Mucosa of descending colon (tissue), 3 donors: Measurements from ENCODE around the gene HPCAL4. TPM values are rescaled to one million over a fixed set of nuclear protein-coding genes. Genes with fewer than 3 reads are reported as not detected.

Experiments
- ATAC-seq: fragments of 200-7000 bp; cut with Tn5 transposase; one replicate; pipeline ENCODE4 v1.9.1; 2020; ENCODE audit warnings: mild to moderate bottlenecking, moderate library complexity
- DNase-seq, 3 donors: peaks; one replicate each; pipeline ENCODE4 v3.0.0-alpha.2; 2020
- H3K36me3 ChIP-seq: fragments of 200-600 bp; one replicate; pipeline ENCODE4 v1.8.0; 2021; ENCODE audit warnings: low read depth, mild to moderate bottlenecking
- H3K4me1 ChIP-seq: fragments of 200-600 bp; one replicate; pipeline ENCODE4 v1.8.0; 2021; ENCODE audit warnings: low read depth, mild to moderate bottlenecking
- H3K4me3 ChIP-seq: fragments of 200-600 bp; one replicate; pipeline ENCODE4 v1.8.0; 2021; ENCODE audit warnings: mild to moderate bottlenecking
- H3K9me3 ChIP-seq: fragments of 200-600 bp; one replicate; pipeline ENCODE4 v1.8.0; 2021; ENCODE audit warnings: mild to moderate bottlenecking
- intact Hi-C, 2 donors: fragments of 100-400 bp; cut with DNase I in 1 of 2; cut with micrococcal nuclease in 1 of 2; formaldehyde crosslinking; loops; one replicate each; pipeline versions ENCODE4 v1.11.0 to v1.11.1; 2022; cut with DNase I, micrococcal nuclease
- total RNA-seq, 3 donors: library from RNA; stranded (reverse); fragmentation: NEBNext Ultra II Directional in 2 of 3; extraction: Animal tissue kit (Norgen Biotek cat#: 25700) in 2 of 3; gene quantifications; one replicate each; pipeline versions ENCODE4 v1.2.1 to v1.2.4, GENCODE V29; 2021 to 2023
- TF ChIP-seq, protein P1 (sequence below): fragments of 200-600 bp; IDR thresholded peaks from one replicate; pipeline ENCODE4 v1.8.0; 2022; ENCODE audit warnings: antibody characterized with exemption, mild to moderate bottlenecking
- donor health status: DM: no; HTN: no; CAD: no; lungs with moderate emphysema.
- donor health status: DM: no; HTN: no; CAD: no.
- donor health status: DM: no; HTN: yes; CAD: no.

Gene HPCAL4
- total RNA-seq, 3 donors from 2014 or later: 0.07 to 0.51 TPM; not detected in 1

DNA sequence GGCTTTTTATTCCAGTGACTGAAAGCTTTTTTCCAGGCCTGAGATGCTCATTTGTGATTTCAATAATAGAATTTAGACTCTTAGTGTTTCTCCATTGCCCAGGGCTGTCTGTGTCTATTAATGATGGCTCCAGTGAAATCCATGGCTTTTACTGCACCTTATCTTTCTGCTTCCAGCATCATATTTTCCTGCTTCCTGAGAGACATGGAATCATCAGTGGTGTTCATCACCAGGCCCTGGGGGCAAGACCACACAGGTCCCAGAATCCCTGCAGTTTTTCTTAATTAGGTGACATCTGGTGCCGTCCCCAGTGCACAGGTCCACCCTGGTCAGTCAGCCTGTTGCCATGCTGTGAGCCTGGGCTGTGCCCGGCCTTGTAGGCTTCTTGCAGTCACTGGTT is 34.8 kb downstream of the HPCAL4 start:
- H3K9me3 ChIP-seq: no peaks in the 10 kb centered on the region
- no peak for ATAC-seq
- intact Hi-C loops: loop anchor here in 1 of 2 donors (10.0 kb wide), 1 partner anchor 52 kb away; no protein-coding TSS in a partner anchor

DNA sequence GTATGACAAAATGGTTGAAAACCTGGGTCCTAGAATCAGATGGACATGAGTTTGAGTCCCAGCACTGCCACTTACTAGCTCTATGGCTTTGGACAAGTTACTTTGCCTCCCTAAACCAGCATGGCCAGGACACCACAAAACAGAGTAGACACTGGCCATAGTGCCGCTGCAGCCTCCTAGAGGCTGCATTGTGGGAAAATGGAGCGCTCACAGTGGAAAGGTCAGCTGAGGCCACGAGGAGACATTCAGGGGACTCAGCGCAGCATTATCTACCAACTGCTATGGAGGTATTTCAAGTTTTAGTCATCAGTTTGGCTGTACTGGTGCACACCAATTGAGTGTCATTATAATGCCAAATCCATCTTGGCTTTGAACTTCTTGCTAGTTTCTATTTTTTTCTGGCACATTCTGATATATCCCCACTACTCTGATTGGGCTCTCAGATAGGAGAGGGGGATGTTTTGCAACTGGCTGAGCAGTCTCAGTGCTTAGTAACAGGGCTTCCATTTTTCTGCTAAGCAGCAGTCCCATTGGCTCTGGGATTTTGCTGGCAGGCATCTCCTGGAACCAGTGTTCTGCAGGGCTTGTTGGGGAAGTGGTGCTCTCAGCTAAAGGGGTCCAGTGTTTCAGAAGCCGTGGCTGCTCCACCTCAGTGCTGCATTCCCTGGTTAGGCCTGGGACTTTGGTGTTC is 35.5 kb downstream of the HPCAL4 start:
- Histone ChIP-seq H3K36me3 (no peaks in the 10 kb centered on the region), H3K4me1 (no peaks in the 10 kb centered on the region), H3K9me3 (no peaks in the 10 kb centered on the region), H3K4me3 (no peak overlapping the region)
- intact Hi-C loops: loop anchor here in 1 of 2 donors (10.0 kb wide), 1 partner anchor 51 kb away; no protein-coding TSS in a partner anchor
- ATAC-seq (no peak), DNase-seq (no peak)
- TF ChIP-seq, protein P1, sequence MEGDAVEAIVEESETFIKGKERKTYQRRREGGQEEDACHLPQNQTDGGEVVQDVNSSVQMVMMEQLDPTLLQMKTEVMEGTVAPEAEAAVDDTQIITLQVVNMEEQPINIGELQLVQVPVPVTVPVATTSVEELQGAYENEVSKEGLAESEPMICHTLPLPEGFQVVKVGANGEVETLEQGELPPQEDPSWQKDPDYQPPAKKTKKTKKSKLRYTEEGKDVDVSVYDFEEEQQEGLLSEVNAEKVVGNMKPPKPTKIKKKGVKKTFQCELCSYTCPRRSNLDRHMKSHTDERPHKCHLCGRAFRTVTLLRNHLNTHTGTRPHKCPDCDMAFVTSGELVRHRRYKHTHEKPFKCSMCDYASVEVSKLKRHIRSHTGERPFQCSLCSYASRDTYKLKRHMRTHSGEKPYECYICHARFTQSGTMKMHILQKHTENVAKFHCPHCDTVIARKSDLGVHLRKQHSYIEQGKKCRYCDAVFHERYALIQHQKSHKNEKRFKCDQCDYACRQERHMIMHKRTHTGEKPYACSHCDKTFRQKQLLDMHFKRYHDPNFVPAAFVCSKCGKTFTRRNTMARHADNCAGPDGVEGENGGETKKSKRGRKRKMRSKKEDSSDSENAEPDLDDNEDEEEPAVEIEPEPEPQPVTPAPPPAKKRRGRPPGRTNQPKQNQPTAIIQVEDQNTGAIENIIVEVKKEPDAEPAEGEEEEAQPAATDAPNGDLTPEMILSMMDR: no peak

More for the DNA sequence above, 34.8 kb downstream of the HPCAL4 start:
- Histone ChIP-seq H3K4me1 (no peaks in the 10 kb centered on the region), H3K4me3 (no peak overlapping the region), H3K36me3 (no peaks in the 10 kb centered on the region)
- DNase-seq: no peak
- TF ChIP-seq, protein P1: no peak

DNA sequence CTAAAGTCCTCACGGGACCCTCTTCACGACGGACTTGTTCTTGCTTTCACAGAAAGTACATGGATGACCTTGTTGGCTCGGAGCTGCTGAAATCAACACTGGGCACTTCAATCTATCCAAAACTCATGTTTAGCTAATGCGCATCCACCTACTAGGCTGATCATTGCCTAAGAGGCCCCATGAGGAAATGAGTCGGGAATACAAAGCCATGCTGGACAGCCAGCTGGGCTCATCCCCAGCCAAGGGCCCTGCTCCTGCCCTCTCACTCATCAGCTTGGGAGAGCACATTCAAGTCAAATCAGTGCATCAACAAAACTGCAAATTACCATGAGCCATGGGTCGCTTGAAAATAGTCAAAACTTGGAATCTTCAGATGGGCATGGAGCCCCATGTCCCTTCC is 36.9 kb downstream of the HPCAL4 start:
- Histone ChIP-seq H3K4me1 (no peaks in the 10 kb centered on the region), H3K4me3 (no peak overlapping the region), H3K9me3 (no peaks in the 10 kb centered on the region), H3K36me3 (no peaks in the 10 kb centered on the region)
- no peak for ATAC-seq
- intact Hi-C loops: loop anchor here (5.0 to 10.0 kb wide), 2 partner anchors 47 to 49 kb away; no protein-coding TSS in a partner anchor
- no peak for DNase-seq
- TF ChIP-seq, protein P1: no peak

DNA sequence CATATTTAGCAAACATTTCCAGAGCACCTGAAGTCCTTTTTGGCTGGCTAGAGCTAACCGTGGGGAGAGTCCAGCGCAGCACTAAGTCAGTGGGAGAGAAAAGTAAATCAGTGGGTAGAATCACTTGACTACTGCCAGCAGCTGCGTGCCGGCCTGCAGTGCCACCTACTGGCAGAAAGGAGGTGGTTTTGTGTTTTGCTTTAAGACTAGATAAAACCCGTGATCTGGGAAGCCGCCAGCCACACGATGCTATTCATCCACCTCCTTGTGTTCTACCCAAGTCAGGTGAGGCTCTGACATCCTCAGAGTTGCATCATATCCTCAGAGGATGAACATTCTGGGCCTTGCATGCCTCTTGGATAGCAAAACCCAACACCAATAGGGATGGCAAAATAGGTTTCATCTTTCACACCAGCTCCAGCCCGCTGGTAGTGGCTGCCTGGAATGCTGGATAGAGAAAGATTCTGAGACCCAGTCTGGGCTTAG is 37.6 kb downstream of the HPCAL4 start:
- no peak overlapping the region for H3K4me3 ChIP-seq
- intact Hi-C loops: loop anchor here (5.0 to 10.0 kb wide), 2 partner anchors 46 to 49 kb away; no protein-coding TSS in a partner anchor
- TF ChIP-seq, protein P1: peak; percentile 72
- no peaks in the 10 kb centered on the region for H3K9me3 ChIP-seq
- no peaks in the 10 kb centered on the region for H3K36me3 ChIP-seq
- H3K4me1 ChIP-seq: no peaks in the 10 kb centered on the region
- peak in 2 of 3 donors; percentile 73 to 86 for DNase-seq
- peak; percentile 87 for ATAC-seq

DNA sequence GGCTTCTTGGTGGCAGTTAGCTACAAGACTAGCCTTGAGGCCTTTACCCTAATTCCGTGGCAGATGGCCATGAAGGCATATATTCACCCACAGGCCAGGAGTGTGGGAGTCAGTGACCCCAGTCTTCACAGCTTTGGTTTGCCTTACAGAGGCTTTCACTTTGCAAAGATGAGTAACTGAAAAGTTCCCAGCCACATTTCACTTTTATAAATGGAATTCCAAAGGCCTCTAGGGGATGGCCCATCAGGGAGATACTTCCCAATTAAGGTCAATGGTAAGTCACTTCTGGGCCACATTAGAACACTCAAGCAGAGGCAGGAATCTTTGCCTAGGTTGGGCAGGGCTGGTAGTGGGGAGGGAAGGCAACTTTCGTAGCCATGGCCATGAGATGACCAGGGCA is 38.7 kb downstream of the HPCAL4 start:
- no peaks in the 10 kb centered on the region for H3K4me1 ChIP-seq
- no peak overlapping the region for H3K4me3 ChIP-seq
- no peak for ATAC-seq
- TF ChIP-seq, protein P1: no peak
- H3K36me3 ChIP-seq: no peaks in the 10 kb centered on the region
- intact Hi-C loops: loop anchor here (5.0 to 10.0 kb wide), 2 partner anchors 45 to 48 kb away; no protein-coding TSS in a partner anchor
- no peak for DNase-seq
- H3K9me3 ChIP-seq: no peaks in the 10 kb centered on the region
